GM19023 (cell line): ENCODE measurements around the gene LPP.

Experiments used
- ATAC-seq: cut with Tn5 transposase; IDR thresholded peaks from one replicate; pipeline ENCODE4 v1.9.1; 2021; ENCODE audit warnings: mild to moderate bottlenecking, moderate library complexity; ENCODE audit not compliant: unreplicated experiment

LPP gene

DNA sequence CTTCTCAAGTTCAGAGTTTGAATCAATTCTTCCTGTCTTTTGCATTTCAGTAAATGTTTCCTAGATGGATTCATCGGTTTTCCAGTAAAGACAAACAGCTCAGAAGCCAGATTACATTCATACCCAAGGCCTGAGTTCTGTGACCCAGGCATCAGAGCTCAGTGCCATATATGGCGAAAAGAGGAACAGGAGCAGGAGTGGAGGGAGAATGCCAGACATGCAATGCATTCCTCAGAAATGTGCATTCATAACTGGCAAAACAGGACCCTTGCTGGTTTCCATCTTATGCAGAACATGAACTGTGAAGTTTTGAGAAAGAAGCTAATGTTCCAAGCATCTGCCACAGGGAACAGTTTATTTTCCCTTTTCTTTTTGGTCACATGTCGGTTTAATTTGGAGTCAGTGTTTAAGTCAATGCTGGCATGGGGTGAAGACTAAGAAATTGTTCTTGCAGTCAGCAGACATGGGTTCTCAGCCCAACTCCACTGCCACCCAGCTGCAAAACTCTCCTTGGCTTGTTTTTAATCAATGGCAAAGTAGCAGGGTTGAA, 116.5 kb downstream of the LPP start:
- no peak for ATAC-seq

DNA sequence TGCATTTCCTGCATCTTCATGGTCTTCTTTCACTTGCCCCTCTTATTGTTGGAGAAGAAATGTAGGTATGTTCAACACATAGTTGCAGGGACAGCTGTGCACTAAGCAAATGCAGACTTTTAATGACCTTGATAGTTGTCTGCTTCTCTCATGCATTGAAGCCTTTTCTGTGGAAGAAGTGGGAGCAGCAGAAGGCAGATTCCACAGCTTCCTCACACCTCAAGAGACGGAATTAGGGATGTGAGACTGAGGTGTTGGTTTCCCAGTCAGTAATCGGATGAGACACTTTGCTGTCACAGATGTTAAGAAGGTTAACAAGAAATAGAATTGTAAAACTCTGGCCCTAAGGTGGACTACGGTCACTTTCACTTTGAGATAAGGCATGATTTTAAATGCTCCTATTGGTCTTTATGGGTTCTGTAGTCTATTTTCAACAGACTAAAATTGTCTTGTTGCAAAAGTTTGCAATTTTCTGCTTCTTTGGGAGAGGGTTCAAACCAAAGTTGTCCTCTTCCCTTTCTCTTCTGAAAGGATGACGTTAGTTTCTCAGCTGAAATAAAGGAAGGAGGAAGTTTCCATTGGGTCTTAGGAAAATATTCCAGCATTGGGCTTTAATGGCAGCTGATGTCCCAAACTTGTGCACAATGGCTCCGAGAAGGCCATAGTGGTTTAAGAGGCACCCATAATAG, 117.4 kb downstream of the LPP start:
- no peak for ATAC-seq

DNA sequence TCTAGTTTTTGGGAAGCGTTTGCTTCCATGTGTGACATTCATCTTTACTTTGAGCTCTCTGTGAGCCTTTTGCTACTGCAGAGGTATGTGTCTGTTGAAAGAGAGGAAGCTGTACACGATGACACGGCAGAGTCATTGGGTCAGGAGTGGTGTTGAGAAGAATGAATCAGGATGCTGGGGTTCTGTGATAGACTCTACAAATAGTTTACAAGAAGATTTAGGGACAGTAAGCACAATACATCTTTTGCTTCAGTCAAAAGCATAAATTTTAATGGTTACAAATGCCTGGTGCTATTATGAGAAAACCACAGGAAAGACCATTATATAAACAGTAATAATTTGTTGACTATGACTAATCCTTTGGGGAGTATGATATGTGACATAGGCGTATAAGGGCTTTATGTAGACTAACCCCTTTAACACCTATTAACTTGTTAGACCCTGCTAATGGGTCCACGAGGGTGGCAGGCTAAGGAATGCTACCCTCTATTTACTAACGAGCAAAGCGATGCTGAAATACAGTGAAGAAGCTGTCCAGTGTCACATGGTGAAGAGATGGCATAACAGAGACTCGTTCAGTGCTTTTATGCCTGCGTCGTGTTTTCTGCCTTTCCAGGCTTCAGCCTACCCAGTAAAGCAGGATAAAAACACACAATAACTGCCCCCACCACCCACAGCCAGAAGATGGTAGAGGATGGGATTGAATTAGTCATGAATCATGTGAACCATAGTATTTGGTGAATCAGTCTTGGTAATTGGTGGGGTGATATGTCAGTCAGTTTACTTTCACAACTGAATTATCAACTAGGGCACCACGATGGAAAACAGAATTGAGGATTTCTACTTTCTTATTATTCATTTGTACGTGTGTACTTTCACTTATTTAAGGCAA, 118.8 kb downstream of the LPP start:
- no peak for ATAC-seq

DNA sequence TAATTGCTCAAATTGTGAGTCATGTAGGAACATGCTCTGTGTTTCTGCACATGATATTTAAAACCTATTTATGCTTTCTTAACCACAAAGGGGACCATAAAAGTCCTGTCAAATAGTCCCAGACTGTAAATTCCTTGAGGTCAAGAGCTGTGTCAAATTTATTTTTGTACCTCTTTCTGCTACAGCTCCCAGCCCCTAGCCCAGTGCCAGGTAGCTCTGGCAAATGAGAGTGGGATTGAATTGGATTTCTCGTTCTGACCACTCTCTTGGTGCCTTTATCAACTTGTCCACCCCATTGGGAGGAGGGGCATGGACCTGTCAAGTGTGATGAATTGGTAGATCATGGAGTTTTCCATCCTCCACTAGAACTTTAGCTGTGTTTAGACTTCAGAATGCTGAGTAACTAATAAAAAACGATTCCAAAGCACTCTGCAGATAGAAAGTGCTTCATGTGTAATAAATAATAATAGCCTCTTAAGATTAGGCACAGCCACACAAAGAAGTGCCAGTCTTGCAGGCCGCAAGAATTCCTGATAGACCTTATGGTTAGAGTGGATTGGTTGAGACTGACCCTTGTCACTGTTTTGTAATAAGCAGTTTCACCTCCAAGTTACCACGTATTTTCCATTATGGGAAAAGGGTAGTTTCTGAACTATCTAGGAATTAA, 120.4 kb downstream of the LPP start:
- ATAC-seq: no peak

DNA sequence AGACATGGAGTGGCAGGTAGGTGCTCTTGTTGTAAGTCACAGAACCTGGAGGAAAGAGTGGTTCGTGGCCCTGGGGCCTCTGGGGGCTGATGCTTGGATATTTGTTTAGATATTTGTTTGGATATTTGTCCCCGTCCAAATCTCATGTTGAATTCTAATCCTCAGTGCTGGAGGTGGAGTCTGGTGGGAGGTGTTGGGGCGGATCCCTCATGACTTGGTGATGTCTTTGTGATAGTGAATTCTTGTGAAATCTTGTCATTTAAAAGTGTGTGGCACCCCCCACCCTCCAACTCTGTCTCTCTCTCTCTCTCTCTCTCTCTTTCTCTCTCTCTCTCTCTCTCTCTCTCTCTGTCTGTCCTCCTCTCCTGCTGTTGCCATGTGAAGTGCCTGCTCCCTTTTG, 122.4 kb downstream of the LPP start:
- no peak for ATAC-seq

DNA sequence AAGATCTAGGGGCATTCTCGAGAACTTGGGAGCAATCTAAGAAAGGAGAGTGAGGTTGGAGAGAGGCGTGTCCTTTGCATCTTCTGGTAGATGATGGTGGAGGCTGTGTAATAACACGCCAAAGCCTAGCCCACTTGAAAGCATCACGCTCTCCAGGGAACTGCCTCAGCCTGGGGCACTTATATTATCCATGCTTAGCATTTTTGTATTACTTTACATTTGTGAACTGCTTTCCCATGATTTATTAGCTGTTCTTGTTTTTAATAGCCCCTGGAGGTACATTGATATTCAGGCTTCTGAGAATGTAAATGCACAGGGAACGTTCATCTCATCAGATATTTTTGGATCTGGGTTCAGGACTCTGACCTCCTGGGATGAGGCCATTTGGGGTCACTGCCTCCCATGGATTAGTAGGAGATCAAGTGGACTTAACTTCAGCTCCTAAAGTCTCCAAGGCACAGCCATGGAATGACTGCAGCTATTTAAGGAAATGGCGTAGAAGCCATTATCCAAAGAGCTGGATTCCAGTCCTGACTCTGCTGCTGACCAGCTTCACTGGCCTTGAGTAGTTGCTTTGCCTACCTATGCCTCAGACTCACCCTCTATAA, 124.9 kb downstream of the LPP start:
- no peak for ATAC-seq

DNA sequence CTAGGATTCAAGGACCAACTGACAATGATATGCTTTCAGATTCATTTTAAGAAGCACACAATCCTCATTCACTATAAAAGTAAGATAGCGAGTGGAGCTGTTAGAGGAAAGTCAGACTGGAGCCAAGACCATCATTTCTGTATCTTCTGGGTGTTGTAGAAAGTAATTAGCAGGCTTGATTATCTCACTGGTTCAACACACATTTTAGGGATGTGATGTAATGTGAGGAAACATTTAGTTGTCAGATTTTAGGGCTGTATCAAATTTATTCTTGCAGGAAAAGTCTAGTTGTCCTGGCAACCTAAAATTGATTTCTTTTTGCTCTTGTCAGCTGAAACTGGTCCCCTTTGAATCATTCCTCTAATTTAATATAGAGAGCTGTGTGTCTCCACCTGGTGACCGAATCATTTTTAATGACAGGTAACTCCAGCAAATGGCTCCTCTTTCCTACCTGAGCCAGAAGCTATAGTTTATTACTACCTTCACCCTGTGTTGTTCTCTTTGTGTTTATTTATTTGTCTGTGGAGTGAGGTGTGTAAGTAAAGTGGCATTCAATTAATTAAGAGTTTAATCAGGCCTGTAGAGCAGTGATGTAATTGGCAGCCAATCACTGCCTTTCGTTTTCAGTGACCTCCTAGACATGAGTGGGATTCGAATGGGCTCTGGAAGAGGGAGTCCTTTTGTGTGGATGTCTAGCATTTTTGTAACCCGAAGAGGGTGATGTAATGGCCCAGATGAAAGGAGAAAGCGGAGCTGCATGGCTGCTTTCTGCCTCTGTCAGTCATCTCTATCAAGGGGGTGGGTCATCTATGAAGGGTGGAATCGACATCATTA, 125.8 kb downstream of the LPP start:
- ATAC-seq: no peak

DNA sequence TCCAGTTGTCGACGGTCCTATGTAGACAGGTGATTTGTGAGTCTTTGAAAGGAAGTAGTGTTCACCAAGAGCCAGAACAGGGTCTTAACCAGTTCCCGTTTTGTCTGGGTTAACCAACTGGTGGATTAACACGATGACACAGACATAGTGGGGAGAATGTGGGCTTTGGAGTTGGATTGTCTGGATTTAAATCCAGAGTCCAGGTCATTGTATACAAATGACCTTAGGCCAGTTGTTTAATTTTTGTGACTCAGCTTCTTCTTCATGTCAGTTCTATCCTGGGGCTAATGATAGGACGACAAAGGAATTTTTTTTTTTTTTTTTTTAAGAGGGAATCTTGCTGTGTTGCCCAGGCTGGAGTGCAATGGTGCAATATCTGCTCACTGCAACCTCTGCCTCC, 126.7 kb downstream of the LPP start:
- no peak for ATAC-seq

DNA sequence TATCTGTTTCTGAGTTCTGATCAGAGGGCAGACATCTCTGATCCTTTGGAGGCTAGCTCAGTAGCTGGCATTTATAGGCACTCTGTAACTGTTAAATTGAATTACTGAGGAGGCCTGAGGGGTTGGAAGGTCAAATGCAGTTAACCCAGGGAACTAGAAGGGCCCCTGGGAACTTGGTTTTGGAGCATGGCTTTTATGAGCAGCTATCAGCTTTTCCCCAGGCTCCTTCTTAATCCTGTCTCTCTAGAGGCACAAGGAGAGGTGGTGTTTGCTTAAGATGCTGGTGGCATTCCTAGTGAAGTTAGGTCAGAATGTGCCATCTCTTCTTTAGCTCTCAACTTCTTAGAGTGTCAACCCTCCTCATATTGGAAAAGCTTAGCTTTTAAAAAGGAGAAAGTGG, 128.9 kb downstream of the LPP start:
- no peak for ATAC-seq

DNA sequence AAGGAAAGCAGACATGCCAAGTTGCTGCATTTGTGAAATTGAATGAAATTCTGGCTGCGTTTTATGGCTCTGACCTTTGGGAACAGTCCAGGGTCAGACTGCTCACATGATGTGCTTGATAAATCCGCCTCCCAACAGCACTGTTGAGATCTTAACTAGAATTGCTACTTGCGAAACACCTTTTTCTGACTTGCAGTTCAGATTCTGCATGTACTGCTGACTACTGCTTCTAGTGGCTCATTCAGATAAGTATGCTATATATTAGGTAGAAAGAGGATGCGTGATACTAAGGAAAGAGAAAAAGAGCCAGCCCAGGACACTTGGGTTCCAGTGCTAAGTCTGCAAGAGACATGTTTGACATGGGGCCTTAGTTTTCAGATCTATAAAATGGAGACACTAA, 129.4 kb downstream of the LPP start:
- no peak for ATAC-seq

DNA sequence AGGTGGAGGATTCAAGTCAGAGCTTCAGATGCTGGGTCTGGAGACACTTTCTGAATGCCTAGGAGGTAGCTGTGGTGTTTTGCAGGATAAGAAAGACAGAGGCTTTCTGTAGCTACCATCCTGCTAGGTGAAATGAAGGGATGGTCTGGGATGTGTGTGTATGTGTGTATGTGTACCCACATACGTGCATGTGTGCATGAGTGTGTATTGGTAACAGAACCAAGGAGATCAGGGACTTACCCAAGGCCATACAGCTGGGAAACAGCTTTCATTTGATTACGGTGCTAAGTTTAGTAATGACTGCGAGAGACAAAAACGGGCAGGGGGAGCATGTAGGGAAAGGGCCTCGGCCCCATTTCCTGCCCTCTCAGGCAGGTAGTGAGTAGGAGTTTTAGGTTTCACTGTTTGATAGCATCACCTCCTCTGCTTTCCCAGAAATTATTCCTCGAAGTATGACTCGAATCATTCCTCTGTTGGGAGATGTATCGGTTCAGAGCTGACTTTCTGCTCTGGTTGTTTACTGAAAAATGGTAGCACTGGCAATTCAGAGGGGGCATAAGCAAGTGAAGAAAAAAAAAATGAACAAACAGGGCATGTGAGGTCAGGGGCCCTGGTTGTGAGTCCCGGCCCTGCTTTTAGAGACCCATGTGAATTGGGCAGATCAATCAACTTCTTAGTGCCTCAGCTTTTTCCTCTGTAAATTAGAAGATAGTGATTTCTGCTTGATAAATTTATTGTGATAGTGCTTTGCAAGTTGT, 130.7 kb downstream of the LPP start:
- ATAC-seq: no peak

DNA sequence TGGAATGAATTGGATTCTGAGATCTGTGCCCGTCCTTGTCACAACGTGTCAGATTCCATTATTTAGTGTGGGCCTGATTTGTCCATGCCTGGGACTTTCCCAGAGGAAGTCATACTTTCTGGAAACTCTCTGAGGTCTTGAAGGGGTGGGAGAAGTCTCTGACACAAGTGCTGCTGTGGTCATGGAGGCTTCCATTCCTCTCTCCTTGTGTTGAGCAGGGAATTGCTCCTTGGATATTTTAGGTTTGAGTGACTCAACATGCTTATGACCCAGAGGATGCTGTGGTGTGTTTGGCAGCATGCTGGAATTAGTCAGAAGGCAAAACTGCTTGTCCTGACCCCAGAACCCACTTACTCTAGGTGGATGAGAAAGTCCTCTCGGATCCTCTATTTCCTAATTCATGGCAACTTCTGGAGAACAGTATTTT, 132.1 kb downstream of the LPP start:
- no peak for ATAC-seq

DNA sequence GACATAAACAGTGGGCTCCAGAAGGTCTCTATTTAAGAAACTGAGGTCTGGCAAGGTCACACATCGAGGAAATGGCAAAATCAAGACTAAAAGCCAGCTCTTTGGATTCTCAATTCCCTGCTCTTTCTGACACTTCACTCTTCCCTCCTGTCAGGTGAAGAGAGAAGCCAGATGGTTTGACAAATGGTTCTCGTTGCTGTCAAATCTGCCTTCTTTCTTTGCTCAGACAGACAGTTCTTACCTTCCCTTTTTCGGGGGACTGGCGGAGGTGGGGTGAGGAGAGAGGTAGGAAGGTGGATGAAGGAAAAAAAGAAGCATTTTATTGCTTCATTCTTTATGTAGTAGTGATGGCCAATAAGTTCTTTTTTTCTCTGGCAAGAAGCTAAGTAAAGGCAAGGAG, 133.4 kb downstream of the LPP start:
- no peak for ATAC-seq

DNA sequence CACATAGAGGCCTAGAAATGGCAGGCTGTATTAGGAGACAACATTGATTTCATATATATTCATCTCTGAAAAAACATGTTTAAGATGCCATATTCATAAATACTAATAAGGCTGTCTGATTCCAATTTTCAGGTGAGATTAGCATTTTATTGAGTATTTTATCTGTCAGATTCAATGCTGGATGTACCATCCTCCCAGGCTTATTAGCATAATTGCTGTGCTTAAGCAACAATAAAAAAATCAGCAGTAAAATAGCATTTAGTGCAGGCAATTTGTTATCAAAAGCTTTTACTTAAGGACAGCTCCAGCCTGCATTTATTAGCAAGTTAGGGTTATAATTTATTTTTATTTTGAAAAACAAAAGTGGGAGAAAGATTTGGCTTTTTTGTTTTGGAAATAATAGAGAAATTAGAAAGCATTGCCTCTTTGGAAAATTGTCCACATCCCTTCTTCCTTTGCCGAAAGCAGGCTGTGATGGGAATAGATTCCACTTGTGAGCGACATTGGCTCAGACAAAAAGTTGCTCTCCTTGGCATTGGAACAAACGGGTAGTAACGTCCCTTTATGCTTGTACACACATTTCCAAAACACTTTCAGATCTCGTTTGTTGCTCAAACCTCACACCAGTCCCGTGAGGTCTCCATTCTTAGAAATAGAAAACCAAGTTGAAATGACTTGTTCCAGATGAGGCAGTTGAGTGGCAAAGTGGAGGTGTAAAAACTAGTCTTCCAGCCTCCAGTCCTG, 134.0 kb downstream of the LPP start:
- ATAC-seq: no peak

DNA sequence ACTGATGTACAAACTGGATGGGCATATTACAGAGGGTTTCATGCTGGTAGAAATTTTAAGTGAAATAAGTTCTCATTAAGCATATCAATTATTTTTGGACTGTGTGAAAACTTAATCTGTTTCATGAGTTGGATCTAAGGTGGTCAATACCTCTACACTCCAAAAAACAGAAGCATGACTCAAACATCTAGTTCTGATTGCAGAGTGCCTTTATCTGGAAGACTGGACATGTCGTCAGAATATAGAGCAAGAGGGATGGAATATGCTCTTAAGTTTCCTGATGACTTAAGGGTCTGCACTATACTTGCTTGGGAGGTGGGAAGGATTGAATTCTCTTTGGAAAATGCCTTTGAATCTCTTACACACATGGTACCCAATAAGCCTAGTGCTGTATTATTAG, 138.3 kb downstream of the LPP start:
- no peak for ATAC-seq

DNA sequence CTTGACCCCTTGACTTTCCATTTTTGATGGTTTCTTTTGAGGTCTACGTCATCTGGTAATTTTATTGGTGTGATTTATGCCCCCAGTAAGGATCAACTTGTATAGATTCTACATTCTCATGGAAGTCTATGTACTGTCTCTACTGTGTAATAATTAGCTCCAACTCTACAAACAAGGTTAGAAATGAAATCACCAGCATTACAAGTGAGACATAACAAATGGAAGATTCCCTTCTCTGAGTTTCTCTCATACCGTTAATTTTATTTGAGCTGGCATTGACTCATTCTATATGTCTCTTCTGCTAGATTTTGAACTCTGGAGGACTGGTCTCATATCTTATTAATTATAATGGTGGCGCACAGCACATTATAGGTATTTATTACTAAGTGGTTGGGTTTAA, 138.9 kb downstream of the LPP start:
- no peak for ATAC-seq

DNA sequence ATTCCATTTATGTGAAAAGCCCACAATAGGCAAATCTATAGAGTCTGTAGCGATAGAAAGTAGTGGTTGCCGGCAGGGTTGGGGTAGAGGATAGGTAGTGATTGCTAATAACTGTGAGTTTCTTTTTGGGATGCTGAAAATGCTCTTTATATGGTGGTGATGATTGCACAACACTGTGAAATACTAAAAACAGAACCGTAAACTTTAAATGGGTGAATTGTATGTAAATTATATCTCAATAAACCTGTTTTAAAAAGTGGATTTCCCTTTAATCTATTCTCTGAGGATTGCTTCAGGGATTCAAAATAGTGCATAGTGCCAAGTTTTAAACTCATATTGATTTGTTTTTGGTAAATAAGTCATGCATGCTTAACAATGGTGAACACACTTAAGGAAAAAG, 140.2 kb downstream of the LPP start:
- ATAC-seq: no peak

DNA sequence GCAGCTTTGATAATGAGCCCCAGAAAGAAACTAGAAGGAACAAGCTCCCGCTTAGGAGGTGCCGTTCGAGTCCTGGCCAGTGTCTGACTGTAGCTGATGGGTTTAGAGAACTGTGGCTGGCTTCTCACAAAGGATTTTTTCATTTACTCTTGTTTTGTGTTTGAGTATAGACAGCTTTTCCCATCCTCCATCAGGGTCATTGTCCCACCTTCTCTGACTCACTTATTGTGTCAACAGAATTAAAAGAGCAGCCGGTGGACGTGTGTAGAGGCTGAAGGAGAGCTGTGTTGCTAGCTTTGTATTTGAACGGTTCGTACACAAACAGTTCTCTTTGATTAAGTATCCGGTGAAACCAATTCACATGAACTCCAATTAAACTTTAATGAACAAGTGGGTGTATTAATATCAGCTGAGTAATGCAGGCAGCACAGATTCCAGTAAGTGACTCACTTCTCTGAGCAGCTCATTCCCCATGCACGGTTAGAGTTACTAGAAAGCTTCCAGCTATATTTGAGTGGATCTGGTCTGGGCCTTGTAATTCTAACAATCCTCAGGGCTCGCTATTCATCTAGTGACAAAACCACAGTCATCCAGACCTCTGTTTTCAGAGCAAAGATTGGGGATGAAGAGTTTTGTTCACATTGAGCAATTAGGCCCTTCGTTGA, 141.0 kb downstream of the LPP start:
- no peak for ATAC-seq
